HG03039 (cell line): ENCODE measurements around the gene PLXNB3.
"Not testable (repeated sequence)": the region's sequence is repeated elsewhere in the genome, so short reads cannot be mapped to it uniquely, and the experiment has no call there.

ENCODE experiments used
- ATAC-seq: cut with Tn5 transposase; IDR thresholded peaks from one replicate; pipeline ENCODE4 v1.9.1; 2021; ENCODE audit warnings: mild to moderate bottlenecking, moderate library complexity; ENCODE audit not compliant: unreplicated experiment

PLXNB3 gene

GRCh38 chrX:153806999-153807575, 43.0 kb downstream of the PLXNB3 start:
- no peak for ATAC-seq

DNA sequence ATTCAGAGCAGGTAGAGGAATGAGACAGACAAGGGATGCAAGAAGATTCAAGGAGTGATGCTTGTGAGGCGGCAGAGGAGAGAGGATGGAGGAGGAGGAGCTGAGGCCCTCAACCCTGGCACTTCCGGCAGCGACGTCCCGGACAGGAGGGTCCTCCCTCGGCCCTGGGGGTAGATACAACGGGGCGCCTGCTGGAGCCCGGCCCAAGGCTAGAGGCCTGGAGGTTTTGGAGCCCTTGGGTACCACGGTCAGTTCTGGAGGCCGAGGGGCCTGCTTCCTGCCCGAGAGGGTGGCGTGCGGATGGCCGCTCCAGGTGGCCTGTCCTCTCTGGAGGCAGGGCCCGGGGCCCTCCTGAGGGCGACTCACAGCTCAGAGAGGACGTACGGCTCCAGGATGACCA, 43.9 kb downstream of the PLXNB3 start:
- no peak for ATAC-seq

GRCh38 chrX:153812220-153812619, 48.2 kb downstream of the PLXNB3 start:
- no peak for ATAC-seq

DNA sequence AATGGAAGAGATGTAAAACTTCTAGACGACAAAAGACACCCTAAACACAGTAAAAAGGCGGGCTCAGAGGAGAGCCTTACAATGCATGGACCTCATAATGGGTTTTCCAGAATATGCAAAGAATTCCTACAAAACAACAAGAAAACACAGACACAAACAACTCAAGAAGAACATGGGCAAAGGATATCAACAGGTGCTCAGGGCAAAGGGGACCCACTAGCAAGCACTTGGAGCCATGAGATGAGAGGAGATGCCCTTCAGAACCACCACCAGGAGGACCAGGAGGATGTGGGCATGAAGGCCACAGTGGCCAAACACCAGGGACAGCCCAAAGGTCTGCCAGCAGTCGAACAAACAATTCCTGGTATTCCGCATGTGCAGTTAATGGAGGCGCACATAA, 49.1 kb downstream of the PLXNB3 start:
- ATAC-seq = no peak

DNA sequence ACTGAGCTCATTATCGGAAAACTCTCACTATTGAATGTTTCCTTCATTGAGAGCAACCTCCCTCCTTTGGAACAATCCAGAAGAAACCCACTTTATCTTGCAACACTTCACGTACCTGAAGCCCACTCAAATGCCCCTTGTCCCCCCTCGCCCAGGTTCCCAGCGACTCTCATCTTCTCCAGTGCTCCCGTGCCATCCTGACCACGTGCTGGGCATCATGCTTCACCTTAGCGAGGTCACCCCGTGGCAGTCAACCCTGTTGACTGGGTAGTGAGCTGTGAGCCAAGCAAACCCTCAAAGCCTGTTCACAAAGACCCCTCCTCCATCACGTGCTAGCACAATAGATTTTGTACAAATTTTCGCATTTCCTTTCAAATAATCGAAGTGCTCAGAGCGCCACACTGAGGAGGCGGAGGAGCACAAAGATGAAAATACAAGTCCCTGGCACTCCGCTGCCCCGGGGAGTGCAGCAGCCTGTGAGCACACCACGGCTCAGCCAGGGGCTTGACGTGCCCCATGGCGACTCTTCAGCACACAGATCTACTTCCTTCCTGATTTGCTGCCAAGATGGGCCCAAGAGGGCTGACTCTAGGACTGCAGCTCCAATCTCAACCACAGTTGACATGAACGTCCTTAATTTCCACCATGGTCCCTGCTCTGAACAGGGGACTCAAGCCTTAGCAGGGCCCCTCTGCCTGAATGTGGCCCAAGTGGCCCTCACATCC, 50.7 kb downstream of the PLXNB3 start:
- ATAC-seq = no peak

DNA sequence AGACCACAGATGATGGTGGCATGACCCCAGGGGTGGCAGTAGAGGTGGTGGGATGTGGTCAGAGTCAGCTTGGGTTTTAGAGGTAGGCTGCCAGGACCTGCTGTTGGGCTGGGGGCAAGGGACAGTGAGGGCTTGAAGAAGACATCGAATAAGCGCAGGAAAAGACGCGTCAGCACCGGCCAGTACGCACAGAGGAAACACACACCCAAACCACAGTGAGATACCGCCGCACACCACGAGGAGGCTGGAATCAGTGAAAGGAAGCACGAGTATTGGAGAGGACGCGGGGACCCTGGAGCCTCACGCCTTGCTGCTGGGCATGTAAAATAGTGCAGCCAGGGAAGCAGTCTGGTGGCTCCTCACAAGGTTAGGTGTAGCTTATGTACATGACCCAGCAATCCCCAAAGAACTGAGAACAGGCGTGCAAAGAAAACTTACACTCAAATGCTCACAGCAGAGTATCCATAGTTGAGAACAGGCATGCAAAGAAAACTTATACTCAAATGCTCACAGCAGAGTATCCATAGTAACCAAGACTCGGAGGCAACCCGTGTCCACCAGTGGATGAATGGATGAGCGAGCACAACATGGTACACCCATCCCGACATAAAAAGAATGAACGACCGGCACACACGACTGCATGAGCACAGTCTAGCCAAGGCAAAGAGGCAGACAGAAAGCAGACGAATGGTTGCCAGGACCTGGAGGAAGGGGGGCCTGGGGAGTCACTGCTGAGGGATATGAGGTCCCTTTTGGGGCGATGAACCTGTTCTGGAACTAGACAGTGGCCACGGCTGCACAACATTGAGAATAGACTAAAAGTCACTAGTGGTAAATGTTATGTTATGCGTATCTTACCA, 53.0 kb downstream of the PLXNB3 start:
- no peak for ATAC-seq

- not testable (repeated sequence) for ATAC-seq
These were observed 54.0 kb downstream of the PLXNB3 start for GRCh38 chrX:153818064-153818463.

DNA sequence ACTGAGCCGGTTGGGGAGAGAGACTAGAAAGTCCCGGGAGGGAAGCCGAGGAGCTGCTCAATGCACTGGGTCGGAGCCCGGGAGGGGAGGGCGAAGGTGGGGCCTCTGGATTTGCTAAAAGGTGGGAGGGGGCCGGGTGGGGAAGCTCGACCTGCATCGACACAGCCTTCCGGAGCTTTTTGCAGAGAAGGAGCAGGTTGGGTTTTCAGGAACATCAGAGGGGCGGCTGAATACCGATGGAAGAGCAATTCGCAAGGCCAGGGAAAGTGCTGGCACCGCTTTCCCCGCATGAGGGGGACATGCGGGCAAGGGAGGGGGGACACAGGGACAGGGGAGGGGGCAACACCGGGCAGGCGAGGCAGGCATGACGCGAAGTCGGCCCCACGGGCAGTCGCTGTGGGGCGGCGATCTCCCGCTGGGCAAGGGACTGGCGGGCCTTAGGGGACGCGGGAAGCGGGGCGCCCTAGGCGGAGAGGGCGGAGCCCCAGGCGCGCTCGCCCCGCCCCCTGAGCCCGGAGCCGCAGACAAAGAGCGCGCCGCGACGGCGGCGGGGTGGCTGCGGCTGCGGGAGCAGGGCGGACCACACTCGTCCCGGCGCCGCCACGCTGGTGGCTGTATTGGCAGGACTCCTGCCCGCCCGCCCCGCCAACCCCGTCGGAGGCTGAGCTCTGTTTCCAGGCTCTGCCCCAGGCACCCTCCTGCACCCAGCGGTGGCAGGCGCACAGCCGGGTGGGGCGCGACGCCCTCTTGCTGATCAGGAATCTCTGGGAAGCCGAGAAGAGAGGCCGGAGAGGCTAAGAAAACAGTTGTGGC, 54.7 kb downstream of the PLXNB3 start:
- no peak for ATAC-seq

DNA sequence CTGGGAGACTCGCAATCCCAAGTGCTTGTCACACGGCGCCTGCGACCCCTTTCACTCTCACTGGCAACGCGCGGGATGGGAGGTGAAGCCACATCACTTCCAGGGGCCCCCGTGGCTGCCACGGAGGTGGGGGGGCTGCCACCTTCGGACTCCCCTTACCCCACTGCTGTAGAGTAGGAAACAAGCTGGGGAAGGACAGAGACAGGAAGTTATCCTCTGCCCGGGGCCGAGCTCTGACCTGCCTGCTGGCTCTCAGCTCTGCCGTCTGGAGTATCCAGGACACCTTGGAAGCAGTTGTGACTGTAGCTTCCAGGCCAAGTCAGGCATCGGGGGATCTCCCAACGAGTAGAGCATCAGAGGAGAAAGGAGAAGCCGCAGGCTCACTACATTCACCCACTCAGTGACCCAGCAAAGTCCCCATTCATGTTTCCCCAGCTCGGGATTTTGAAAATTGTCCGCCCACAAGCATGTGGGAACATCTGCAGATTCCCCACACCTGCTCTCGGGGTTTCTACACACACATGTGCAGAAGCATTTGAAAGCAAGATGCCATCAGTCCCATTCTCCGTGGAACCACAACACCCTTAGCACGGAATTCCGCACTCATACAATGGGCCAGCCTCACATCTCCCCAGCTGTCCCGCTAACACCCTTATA, 55.5 kb downstream of the PLXNB3 start:
- no peak for ATAC-seq

DNA sequence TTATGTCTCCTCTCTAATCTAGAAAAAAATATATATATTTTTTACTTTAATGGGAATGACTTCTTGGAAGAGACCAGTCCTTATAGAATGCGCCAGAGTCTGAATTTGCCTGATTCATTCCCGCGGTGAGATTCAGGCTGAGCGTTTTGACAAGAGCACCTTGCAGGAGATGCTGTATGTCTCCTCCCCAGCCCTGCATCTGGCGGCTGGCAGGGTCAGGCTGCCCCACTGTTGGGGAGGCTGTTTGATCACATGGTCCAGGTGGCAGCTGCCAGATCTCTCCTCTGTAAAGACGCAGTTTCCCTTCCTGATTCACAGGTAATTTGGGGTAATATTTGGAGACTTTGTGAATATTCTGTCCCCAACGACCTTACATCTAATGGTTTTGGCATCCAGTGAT, 56.6 kb downstream of the PLXNB3 start:
- no peak for ATAC-seq

DNA sequence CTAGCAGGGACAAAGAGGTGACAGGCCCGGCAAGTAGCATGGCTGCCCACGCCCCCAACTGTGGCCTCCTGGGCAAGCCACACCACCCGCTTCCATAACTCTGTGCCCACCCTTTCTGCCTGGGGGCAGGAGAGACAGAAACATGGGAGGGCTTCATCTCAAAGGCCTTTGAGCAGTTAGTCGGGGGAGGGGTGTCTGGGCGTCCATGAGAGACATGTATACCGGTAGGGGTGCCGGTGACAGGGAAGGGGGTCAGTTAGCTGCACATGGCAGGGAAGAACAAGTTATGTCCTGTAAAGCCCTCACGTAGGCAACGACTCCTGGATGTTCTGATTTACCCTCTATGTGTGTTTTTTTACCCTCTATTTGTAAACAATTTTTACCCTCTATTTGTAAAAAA, 57.0 kb downstream of the PLXNB3 start:
- ATAC-seq = no peak

DNA sequence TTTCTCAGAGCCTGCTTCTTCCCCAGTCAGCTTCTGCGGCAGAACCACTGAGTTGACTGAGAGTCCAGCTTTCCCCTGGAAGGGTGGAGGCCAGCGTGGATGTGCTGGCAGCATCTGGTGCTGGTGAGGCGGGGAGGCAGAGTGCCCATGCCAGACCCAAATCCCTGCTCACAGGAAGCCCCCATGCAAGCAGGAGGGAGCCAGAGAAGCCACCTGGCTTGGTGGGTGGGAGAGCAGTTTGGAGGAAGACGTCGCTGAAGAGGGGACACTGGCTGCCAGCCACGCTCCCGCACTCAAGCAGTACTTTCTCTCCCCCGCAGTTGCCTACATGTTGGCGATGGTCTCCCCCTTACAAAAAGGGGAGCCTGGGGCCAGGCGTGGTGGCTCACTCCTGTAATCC, 60.3 kb downstream of the PLXNB3 start:
- ATAC-seq = no peak

GRCh38 chrX:153825042-153825441, 61.0 kb downstream of the PLXNB3 start:
- no peak for ATAC-seq
